NB4 (cell line): ENCODE results near the gene BIRC3.

Experiments
- POLR2A ChIP-seq: IDR thresholded peaks from 2 replicates; pipeline ENCODE4 v1.6.1; 2011; ENCODE audit warnings: mild to moderate bottlenecking; ENCODE audit not compliant: insufficient read length; ENCODE audit errors: extremely low read depth
- TF ChIP-seq, protein P1 (sequence below): IDR thresholded peaks from one replicate; pipeline ENCODE4 v1.5.1; 2012; ENCODE audit warnings: low read depth, low read length

DNA sequence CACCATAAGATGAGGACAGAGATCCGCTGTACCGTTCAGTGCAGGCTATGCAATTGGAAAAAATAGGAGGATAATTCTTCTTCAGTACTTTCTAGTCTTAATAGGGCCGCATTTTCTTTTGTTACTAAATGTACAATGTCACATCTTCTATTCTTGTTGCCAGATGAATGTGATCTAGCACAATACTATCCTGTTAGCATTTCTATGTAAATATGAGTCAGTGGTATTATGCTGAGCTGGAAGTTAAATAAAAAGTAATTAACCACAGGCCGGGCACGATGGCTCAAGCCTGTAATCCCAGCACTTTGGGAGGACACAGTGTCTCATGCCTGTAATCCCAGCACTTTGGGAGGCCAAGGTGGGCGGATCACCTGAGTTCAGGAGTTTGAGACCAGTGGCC, 24.4 kb upstream of the BIRC3 start:
- TF ChIP-seq, protein P1, sequence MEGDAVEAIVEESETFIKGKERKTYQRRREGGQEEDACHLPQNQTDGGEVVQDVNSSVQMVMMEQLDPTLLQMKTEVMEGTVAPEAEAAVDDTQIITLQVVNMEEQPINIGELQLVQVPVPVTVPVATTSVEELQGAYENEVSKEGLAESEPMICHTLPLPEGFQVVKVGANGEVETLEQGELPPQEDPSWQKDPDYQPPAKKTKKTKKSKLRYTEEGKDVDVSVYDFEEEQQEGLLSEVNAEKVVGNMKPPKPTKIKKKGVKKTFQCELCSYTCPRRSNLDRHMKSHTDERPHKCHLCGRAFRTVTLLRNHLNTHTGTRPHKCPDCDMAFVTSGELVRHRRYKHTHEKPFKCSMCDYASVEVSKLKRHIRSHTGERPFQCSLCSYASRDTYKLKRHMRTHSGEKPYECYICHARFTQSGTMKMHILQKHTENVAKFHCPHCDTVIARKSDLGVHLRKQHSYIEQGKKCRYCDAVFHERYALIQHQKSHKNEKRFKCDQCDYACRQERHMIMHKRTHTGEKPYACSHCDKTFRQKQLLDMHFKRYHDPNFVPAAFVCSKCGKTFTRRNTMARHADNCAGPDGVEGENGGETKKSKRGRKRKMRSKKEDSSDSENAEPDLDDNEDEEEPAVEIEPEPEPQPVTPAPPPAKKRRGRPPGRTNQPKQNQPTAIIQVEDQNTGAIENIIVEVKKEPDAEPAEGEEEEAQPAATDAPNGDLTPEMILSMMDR: no peak
- TF ChIP-seq POLR2A: no peak
